ENCODE measurements around the gene ANAPC2. TPM values are rescaled to one million over a fixed set of nuclear protein-coding genes. Genes with fewer than 3 reads are reported as not detected.
A peak's percentile ranks its signal among the peaks of the same experiment; 100 is the strongest.

The ANAPC2 gene
- polyA plus RNA-seq, 2 donors, result 27.7 to 47.3 TPM

- Histone ChIP-seq H3K4me1 (ENCODE audit: control insufficient read depth in 2 of 2, insufficient read depth in 2 of 2, low read length in 1 of 2) (peaks cover 15 to 47% of the 10 kb centered on the region in 2 donors), H3K27me3 (ENCODE audit: control insufficient read depth in 1 of 2, insufficient read depth in 2 of 2, low read length in 2 of 2) (peaks cover 8 to 39% of the 10 kb centered on the region in 2 donors), H3K9me3 (ENCODE audit: control insufficient read depth in 2 of 2, insufficient read depth in 1 of 2, low read depth in 1 of 2, low read length in 1 of 2) (peaks cover 0 to 3% of the 10 kb centered on the region in 2 donors), H3K27ac (ENCODE audit: low read depth in 2 of 2, low read length in 1 of 2) (no peak within 1 kb of the TSS), H3K36me3 (ENCODE audit: control insufficient read depth in 2 of 2, insufficient read depth in 2 of 2, low read length in 1 of 2) (no peaks in the 10 kb centered on the region), H3K4me3 (ENCODE audit: low read depth in 1 of 2, low read length in 2 of 2) (peak within 1 kb of the TSS; percentile 37 to 41)
- WGBS, 2 donors, result 8 to 9% methylated on average over 41 of the region's 41 CpGs
These were observed 18.4 kb downstream of the ANAPC2 start, which contains the start of gene LRRC26 for GRCh38 chr9:137169896-137170358. Gene LRRC26 (minus strand): TSS chr9:137170051. CDS start chr9:137169943, 108 bp downstream.

GRCh38 chr9:137168904-137169856, 19.2 kb downstream of the ANAPC2 start:
- H3K9me3 ChIP-seq (ENCODE audit: control insufficient read depth in 2 of 2, insufficient read depth in 1 of 2, low read depth in 1 of 2, low read length in 1 of 2), result peaks cover 0 to 3% of the 10 kb centered on the region in 2 donors
- peaks cover 14 to 43% of the 10 kb centered on the region in 2 donors for H3K4me1 ChIP-seq (ENCODE audit: control insufficient read depth in 2 of 2, insufficient read depth in 2 of 2, low read length in 1 of 2)
- H3K4me3 ChIP-seq (ENCODE audit: low read depth in 1 of 2, low read length in 2 of 2), result peak overlapping the region; percentile 37 to 41
- H3K27ac ChIP-seq (ENCODE audit: low read depth in 2 of 2, low read length in 1 of 2), result no peak overlapping the region
- peaks cover 8 to 41% of the 10 kb centered on the region in 2 donors for H3K27me3 ChIP-seq (ENCODE audit: control insufficient read depth in 1 of 2, insufficient read depth in 2 of 2, low read length in 2 of 2)
- WGBS, 2 donors, result 1% methylated on average over 71 to 124 of the region's 124 CpGs
- H3K36me3 ChIP-seq (ENCODE audit: control insufficient read depth in 2 of 2, insufficient read depth in 2 of 2, low read length in 1 of 2), result no peaks in the 10 kb centered on the region

GRCh38 chr9:137168573-137168903, 19.8 kb downstream of the ANAPC2 start:
- Histone ChIP-seq H3K27ac (ENCODE audit: low read depth in 2 of 2, low read length in 1 of 2) (no peak overlapping the region), H3K4me3 (ENCODE audit: low read depth in 1 of 2, low read length in 2 of 2) (peak overlapping the region; percentile 37 to 41), H3K36me3 (ENCODE audit: control insufficient read depth in 2 of 2, insufficient read depth in 2 of 2, low read length in 1 of 2) (no peaks in the 10 kb centered on the region), H3K9me3 (ENCODE audit: control insufficient read depth in 2 of 2, insufficient read depth in 1 of 2, low read depth in 1 of 2, low read length in 1 of 2) (peaks cover 0 to 3% of the 10 kb centered on the region in 2 donors), H3K4me1 (ENCODE audit: control insufficient read depth in 2 of 2, insufficient read depth in 2 of 2, low read length in 1 of 2) (peaks cover 12 to 37% of the 10 kb centered on the region in 2 donors), H3K27me3 (ENCODE audit: control insufficient read depth in 1 of 2, insufficient read depth in 2 of 2, low read length in 2 of 2) (peaks cover 11 to 46% of the 10 kb centered on the region in 2 donors)
- WGBS, 2 donors, result 0 to 1% methylated on average over 31 to 36 of the region's 36 CpGs

- no peak overlapping the region for H3K27ac ChIP-seq (ENCODE audit: low read depth in 2 of 2, low read length in 1 of 2)
- 4 to 7% methylated on average over 43 to 57 of the region's 57 CpGs for WGBS, 2 donors
- H3K36me3 ChIP-seq (ENCODE audit: control insufficient read depth in 2 of 2, insufficient read depth in 2 of 2, low read length in 1 of 2), result no peaks in the 10 kb centered on the region
- peaks cover 11 to 49% of the 10 kb centered on the region in 2 donors for H3K27me3 ChIP-seq (ENCODE audit: control insufficient read depth in 1 of 2, insufficient read depth in 2 of 2, low read length in 2 of 2)
- peaks cover 0 to 3% of the 10 kb centered on the region in 2 donors for H3K9me3 ChIP-seq (ENCODE audit: control insufficient read depth in 2 of 2, insufficient read depth in 1 of 2, low read depth in 1 of 2, low read length in 1 of 2)
- H3K4me3 ChIP-seq (ENCODE audit: low read depth in 1 of 2, low read length in 2 of 2), result peak overlapping the region in 1 of 2 donors; percentile 37
- peaks cover 12 to 35% of the 10 kb centered on the region in 2 donors for H3K4me1 ChIP-seq (ENCODE audit: control insufficient read depth in 2 of 2, insufficient read depth in 2 of 2, low read length in 1 of 2)
These were observed 20.4 kb downstream of the ANAPC2 start for GRCh38 chr9:137167747-137168572.

GRCh38 chr9:137167277-137167746, 21.0 kb downstream of the ANAPC2 start:
- Histone ChIP-seq H3K4me1 (ENCODE audit: control insufficient read depth in 2 of 2, insufficient read depth in 2 of 2, low read length in 1 of 2) (peaks cover 12 to 29% of the 10 kb centered on the region in 2 donors), H3K36me3 (ENCODE audit: control insufficient read depth in 2 of 2, insufficient read depth in 2 of 2, low read length in 1 of 2) (no peaks in the 10 kb centered on the region), H3K27ac (ENCODE audit: low read depth in 2 of 2, low read length in 1 of 2) (no peak overlapping the region), H3K4me3 (ENCODE audit: low read depth in 1 of 2, low read length in 2 of 2) (no peak overlapping the region), H3K9me3 (ENCODE audit: control insufficient read depth in 2 of 2, insufficient read depth in 1 of 2, low read depth in 1 of 2, low read length in 1 of 2) (peaks cover 0 to 3% of the 10 kb centered on the region in 2 donors), H3K27me3 (ENCODE audit: control insufficient read depth in 1 of 2, insufficient read depth in 2 of 2, low read length in 2 of 2) (peaks cover 11 to 49% of the 10 kb centered on the region in 2 donors)
- 16 to 22% methylated on average over 31 to 44 of the region's 44 CpGs for WGBS, 2 donors

- 63 to 77% methylated on average over 20 to 22 of the region's 22 CpGs for WGBS, 2 donors
- Histone ChIP-seq H3K36me3 (ENCODE audit: control insufficient read depth in 2 of 2, insufficient read depth in 2 of 2, low read length in 1 of 2) (no peaks in the 10 kb centered on the region), H3K4me3 (ENCODE audit: low read depth in 1 of 2, low read length in 2 of 2) (no peak overlapping the region), H3K4me1 (ENCODE audit: control insufficient read depth in 2 of 2, insufficient read depth in 2 of 2, low read length in 1 of 2) (peaks cover 13 to 23% of the 10 kb centered on the region in 2 donors), H3K27me3 (ENCODE audit: control insufficient read depth in 1 of 2, insufficient read depth in 2 of 2, low read length in 2 of 2) (peaks cover 11 to 55% of the 10 kb centered on the region in 2 donors), H3K27ac (ENCODE audit: low read depth in 2 of 2, low read length in 1 of 2) (no peak overlapping the region), H3K9me3 (ENCODE audit: control insufficient read depth in 2 of 2, insufficient read depth in 1 of 2, low read depth in 1 of 2, low read length in 1 of 2) (peaks cover 0 to 3% of the 10 kb centered on the region in 2 donors)
These were observed 21.8 kb downstream of the ANAPC2 start for GRCh38 chr9:137166380-137167229.

- no peak overlapping the region for H3K4me3 ChIP-seq (ENCODE audit: low read depth in 1 of 2, low read length in 2 of 2)
- H3K4me1 ChIP-seq (ENCODE audit: control insufficient read depth in 2 of 2, insufficient read depth in 2 of 2, low read length in 1 of 2), result peaks cover 13 to 23% of the 10 kb centered on the region in 2 donors
- 81 to 82% methylated on average over 32 of the region's 32 CpGs for WGBS, 2 donors
- no peak overlapping the region for H3K27ac ChIP-seq (ENCODE audit: low read depth in 2 of 2, low read length in 1 of 2)
- H3K36me3 ChIP-seq (ENCODE audit: control insufficient read depth in 2 of 2, insufficient read depth in 2 of 2, low read length in 1 of 2), result no peaks in the 10 kb centered on the region
- peaks cover 11 to 56% of the 10 kb centered on the region in 2 donors for H3K27me3 ChIP-seq (ENCODE audit: control insufficient read depth in 1 of 2, insufficient read depth in 2 of 2, low read length in 2 of 2)
- H3K9me3 ChIP-seq (ENCODE audit: control insufficient read depth in 2 of 2, insufficient read depth in 1 of 2, low read depth in 1 of 2, low read length in 1 of 2), result peaks cover 0 to 3% of the 10 kb centered on the region in 2 donors
These were observed 23.0 kb downstream of the ANAPC2 start for GRCh38 chr9:137165250-137165836.

- WGBS, 2 donors, result 68 to 74% methylated on average over 32 to 34 of the region's 34 CpGs
- Histone ChIP-seq H3K36me3 (ENCODE audit: control insufficient read depth in 2 of 2, insufficient read depth in 2 of 2, low read length in 1 of 2) (no peaks in the 10 kb centered on the region), H3K27ac (ENCODE audit: low read depth in 2 of 2, low read length in 1 of 2) (no peak overlapping the region), H3K27me3 (ENCODE audit: control insufficient read depth in 1 of 2, insufficient read depth in 2 of 2, low read length in 2 of 2) (peaks cover 11 to 50% of the 10 kb centered on the region in 2 donors), H3K4me1 (ENCODE audit: control insufficient read depth in 2 of 2, insufficient read depth in 2 of 2, low read length in 1 of 2) (peaks cover 11 to 16% of the 10 kb centered on the region in 2 donors), H3K9me3 (ENCODE audit: control insufficient read depth in 2 of 2, insufficient read depth in 1 of 2, low read depth in 1 of 2, low read length in 1 of 2) (peaks cover 0 to 3% of the 10 kb centered on the region in 2 donors), H3K4me3 (ENCODE audit: low read depth in 1 of 2, low read length in 2 of 2) (no peak overlapping the region)
These were observed 23.8 kb downstream of the ANAPC2 start for GRCh38 chr9:137164370-137165249.
